GM19099 (cell line): ENCODE results near the gene FUT8.

Experiments
- POLR2A ChIP-seq: IDR thresholded peaks from 3 replicates; pipeline ENCODE4 v1.6.1; 2011; ENCODE audit warnings: low read depth; ENCODE audit not compliant: insufficient read length; ENCODE audit errors: extremely low read depth

The FUT8 gene

DNA sequence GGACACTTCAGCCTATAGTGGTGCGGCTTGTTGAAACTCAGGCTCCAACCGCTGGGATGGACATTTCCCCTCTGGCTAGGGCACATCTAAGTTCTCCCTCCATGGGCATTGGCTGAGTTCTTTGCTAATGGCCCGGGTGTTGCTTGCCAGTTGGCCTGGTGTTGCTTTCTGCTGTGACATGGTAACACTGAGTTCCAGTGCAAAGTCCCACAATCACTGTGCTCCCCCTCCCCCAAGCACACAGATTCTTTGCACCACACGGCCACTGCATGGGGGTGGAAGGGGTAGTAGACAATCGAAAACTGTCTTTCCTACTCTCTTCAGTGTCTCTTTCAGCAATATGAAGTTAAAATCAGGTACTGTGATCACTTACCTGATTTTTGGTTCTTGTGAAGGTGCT, 308.2 kb downstream of the FUT8 start:
- no peak for TF ChIP-seq POLR2A

DNA sequence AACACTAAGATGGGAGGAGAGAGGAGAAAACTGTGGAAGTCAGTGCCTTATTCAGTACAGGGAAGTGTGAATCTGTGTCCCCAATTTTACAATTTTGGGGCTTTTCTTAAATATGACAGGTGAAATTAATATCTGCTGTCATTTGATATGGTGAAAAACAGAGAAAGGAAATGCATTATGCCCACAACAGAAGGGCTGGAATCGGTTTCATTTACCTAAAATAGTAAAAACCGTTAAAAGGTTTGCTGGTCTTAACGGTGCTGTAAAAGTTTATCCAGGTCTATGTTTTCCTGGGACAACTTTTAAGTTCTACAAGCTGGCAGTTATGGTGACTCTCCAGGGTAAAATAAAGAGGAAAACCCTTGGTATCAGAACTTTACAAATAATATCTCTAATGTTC, 310.8 kb downstream of the FUT8 start:
- TF ChIP-seq POLR2A, result no peak

DNA sequence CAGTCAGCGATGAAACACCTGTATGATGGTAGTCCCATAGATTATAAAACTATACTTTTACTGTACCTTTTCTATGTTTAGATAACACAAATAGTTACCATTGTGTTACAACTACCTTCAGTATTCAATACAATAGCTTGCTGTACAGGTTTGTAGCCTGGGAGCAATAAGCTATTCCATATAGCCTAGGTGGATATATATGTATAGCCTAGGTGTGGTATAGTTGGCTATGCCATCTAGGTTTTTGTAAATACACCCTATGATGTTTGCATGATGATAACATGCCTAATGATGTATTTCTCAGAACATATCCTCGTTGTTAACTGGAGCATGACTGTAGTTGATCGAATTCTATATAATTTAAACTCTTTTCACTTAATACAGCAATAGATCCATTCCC, 316.1 kb downstream of the FUT8 start:
- TF ChIP-seq POLR2A, result no peak

DNA sequence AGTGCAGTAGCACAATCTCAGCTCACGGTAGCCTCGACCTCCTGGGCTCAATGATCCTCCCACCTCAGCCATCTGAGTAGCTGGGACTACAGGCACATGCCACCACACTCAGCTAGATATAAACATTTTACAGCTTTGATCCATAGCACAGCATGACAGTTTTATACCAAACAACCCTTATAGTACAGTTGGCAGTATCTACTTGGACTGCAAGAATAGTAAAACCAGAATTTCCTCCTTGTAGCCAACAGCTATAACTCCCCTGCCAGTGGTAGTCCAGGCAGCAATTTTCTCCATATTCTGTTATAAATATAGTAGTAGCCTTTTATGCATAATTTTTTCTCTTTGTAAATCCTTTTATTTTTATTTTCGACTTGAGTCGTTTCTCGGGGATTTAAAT, 317.0 kb downstream of the FUT8 start:
- TF ChIP-seq POLR2A, result no peak

DNA sequence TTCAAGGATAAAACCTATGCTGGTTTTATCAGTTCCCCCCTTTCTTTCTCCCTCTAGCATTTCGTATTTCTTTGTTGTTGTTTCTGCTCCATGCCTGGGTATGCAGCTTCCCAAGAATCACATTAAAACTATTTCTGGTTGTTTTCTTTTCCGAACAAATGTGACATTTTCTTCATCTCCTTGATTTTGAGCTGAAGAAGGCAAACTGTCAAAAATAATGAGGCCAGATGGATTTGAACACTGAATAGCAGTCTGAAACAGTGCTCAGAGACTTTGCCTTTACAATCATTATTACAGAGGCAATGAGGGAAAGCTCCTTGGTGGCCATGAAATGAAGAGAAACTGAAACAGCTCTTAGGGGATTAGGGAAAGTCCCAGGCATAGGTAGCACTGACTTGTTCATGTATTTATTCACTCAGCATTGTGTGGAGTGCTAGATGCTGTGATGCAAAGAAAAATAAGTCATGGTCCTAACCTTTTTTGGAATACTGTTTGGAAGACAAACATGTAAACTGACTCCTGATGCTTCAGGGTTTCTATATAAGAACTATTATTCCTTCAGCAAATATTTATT, 319.5 kb downstream of the FUT8 start:
- TF ChIP-seq POLR2A, result no peak

DNA sequence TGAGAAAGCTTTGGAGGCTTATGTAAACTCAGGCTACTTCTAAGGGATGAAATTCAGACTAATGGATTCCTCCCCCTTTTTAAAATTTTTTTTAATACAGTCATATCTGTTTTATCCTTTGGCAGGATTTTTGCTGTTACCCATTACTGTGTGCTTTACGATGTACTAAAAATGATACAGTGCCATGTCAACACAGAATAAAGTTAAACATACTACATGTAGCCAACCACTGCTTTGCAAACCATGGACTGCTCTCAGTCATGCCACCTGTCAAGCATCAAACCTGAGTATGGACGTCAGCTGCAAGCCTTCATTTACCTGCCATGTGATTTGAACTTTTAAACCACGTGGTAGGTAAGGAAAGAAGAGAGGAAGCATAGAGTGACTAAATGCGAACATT, 325.8 kb downstream of the FUT8 start:
- TF ChIP-seq POLR2A, result no peak

DNA sequence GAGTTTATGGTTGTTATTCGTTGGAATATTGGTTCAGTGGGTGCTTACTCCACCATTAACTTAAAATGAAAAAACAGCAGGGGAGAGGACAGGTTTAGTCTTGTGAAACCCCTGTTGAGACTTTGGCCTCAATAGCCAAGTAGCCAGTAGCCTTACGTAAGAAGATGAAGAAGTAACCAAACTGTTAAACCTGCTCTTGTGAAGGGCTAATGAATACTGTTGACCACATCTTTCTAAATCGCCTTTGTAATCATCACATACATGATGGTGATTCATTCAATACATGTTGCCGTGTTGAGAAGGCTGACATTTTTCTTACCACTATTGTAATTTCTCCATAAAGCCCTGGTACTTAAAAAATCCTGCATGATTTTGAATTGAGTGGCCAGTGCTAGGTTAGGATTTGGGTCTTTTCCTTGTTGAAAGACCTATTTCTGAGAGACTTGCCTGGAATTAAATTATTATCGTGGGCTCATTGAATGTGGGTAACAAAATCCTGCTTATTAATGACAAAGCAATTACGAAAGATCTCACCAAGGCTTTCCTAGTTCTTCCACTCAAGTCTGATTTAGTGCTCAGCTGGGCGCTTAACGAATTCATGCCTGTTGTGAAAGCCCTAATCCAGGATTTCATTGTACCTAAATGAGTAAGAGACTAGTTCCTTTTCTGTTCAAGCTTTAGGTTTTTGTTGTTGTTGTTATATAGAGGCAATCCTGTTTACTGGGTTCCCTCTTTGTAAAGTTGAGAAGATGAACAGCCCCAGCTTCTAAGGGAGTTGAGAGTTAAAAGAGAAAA, 333.1 kb downstream of the FUT8 start:
- no peak for TF ChIP-seq POLR2A

DNA sequence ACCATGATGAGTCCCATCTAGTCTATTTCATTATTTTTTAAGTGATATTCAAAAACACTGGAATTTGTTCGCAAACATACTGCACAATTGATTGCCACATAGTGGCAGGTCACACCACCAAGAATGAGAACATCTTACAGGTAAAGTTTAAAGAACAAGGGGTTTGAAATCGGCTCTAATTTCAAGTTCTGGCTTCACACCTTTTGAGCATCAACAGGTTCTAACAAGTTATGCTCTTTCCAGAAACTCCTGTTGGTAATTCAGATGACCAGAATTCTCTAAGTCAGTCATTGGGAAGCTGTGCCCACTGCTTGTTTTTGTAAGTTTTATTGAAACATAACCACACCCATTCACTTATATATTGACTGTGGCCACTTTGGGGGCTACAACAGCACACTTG, 336.3 kb downstream of the FUT8 start:
- TF ChIP-seq POLR2A, result no peak

DNA sequence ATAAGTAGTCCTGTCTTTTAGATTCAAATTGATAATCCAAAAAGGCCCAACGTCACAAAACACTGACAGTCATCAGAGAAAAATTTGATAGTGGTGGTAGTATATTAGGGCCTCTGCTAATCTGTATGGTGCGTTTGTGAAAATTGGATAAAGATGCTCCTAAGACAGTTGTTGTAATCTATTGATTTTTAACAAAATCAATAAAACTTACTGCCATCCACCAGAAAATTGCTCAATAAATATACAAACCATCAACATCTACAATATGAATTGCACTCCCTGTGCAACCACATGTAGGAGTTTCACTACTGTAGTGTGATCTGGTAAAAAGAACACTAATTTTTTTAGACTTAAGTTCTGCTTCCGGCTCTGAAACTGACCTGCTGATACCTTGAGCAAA, 336.8 kb downstream of the FUT8 start:
- no peak for TF ChIP-seq POLR2A

DNA sequence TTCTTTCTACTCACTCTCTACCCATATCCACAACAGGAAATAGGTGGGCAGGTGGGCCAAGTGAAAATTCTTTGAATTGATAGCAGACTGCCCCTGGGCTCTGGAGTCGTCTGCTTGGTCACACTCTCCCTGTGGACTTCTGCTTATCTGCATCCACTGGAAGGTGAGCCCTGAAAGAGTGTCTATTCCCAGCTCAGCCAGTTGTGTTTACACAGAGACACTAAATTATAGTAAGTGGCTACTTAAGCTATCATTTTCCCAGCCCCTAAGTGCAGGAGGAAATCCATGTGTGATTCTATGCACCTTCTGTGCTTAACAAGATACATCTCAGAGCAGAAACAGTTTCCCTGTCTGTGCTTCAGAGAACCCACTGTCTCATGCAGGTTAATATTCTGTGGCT, 338.4 kb downstream of the FUT8 start:
- no peak for TF ChIP-seq POLR2A

DNA sequence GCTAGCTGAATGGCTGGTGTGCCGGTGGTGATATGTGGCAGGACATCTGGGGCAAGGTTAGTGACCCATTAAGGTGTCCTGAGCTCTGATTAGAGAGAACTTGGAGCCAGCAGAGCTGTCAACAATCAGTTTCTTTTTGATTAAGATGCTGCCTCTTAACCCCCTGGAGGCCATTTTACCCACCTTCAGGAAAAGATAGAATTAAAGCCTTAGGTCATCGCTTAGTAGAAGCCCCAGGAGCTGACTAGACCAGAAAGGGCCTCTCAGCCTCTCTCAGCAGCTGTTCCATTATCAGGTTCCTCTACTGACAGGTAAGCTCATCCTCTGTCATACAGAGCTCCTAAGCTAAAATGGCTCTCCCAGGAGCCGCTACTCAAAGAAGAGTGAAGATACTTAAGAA, 339.0 kb downstream of the FUT8 start:
- TF ChIP-seq POLR2A, result no peak

DNA sequence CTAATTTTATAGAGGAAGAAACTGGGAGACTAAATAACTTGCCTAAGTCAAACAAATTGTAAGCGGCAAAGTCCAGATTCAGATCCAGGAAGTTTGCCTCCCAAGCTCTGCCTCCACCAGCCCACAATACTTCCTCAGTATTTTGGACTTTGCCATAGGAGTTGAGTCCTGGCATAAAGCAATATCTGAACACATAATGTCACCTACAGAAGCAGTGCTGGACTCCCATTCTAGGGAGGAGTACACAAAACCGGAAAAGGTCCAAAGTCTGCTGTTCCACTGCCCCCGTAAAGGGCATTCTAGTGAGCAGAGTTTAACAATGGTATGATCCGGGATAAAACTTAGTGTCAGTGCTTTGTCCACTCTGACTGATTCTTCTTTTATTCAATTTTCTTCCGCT, 340.5 kb downstream of the FUT8 start:
- no peak for TF ChIP-seq POLR2A

DNA sequence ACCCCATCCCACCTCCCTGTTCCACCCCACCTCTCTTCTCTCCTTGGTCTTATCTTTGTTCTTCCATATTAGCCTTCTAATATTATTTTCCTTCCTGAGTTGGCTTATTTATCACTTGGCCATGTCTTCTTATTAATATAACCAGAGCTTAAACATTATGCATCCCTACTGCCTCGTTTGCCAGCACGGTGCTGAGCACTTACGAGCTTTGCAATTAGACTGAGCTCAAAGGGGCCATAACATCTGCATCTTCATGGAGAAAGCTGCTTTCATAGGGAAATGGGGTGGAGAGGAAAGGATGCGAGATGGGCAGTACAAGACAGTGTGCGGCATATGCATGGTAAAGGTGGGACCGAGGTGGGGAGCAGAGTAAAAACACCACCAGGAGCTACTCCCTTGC, 342.8 kb downstream of the FUT8 start:
- TF ChIP-seq POLR2A, result no peak

DNA sequence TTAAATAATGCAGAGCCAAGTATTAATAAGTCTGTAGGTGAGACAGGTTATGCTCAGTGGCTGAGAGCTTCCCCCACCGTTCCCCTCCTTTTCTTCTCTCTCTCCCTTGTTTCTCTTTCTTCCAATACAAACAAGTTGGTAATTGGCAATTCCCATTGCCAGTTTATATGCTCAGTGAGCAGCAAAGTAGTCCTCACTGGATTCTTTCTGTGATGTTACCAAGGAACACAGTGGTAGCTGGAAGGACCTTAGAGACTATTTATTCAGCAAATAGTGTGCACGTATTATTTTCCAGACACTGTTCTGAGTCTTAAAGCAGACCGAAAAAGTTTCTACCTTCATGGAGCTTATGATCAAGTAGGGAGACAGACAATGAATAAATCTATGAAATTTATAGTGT, 344.4 kb downstream of the FUT8 start:
- no peak for TF ChIP-seq POLR2A

DNA sequence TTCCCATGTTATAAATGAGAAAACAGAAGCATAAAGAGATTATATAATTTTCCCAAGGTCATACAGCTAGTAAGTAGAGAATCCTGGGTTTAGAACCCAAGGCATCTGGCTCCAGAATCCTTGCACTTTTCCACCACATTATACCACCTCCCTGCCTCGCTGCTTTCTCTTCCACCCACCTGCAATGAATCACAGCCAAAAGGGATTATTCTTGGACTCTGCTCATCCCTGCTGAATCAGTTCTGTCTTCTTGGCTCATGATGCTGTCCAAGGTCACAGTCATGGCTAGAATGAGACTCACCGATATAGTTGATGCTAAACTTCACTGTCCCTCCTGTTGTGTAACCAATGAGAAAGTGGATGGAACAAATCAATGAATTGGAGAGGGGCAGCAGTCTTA, 356.6 kb downstream of the FUT8 start:
- TF ChIP-seq POLR2A, result no peak

DNA sequence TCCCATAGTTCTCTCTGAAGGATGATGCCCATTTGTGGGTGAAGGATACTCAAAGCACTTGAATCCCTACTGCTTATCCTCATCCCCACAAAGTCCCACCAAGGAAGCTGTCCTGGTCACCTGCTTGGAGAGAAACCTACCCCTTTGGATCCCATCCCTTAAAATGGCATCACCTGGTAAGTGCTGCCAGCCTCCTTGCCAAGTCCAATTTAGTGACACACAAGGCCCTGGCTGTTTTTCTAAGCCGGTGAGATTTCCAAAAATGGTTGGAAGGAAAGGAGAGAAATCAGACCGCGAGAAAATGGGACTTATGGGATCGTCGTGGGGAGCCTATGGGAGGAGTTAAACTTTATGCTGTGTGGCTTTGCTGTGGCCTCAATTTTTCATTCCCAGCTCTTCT, 358.2 kb downstream of the FUT8 start:
- no peak for TF ChIP-seq POLR2A

DNA sequence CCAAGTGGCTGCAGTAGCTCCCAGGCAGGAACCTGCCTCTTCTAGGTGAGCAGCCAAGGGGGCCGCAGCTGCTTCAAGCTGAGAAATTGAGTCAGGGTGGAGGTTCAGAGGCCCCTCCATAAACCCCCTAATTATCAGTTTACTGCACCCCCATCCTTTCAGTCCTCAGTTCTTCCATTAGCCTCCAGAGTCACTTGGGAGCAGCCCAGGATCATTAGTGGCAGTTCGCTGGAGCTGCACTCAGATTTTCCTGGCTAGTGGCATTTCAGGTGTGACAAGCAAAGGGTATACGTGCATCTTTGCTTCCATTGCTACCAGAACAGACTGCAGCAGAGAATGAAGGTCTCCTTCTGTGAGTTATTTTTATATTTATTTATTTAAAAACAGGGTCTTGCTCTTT, 358.7 kb downstream of the FUT8 start:
- TF ChIP-seq POLR2A, result no peak
